K562 (cell line): ENCODE results near the gene COQ8B. TPM values are rescaled to one million over a fixed set of nuclear protein-coding genes. Genes with fewer than 3 reads are reported as not detected.

Source experiments
- ATAC-seq: fragments of 200-7000 bp; cut with Tn5 transposase; 3 replicates; pipeline ENCODE4 v1.9.1; 2020; ENCODE audit warnings: moderate library complexity
- BruUV-seq: library from RNA; stranded (reverse); fragments of 400-500 nt; replicated peaks from 2 replicates; lab custom pipeline; 2021; lab: Mats Ljungman, UMichigan
- CTCF ChIA-PET: fragments of 300-600 bp; formaldehyde crosslinking; extraction: SDS; loops from one replicate; lab custom pipeline; 2021; ENCODE audit warnings: low intra/inter-chr PET ratio; lab: Yijun Ruan, JAX
- POLR2A ChIA-PET: fragments of 300-600, 350-650 bp; sonication (Branson Sonifier 250); formaldehyde crosslinking; extraction: SDS; loops from one replicate; lab custom pipeline; 2021; ENCODE audit warnings: antibody characterized with exemption, inconsistent platforms; lab: Yijun Ruan, JAX
- DNase-seq, 4 experiments: peaks; one replicate each; pipeline versions ENCODE4 v3.0.0 to v3.0.0-alpha.2; 2011 to 2018; ENCODE audit warnings: low spot score in 3 of 4, mixed read lengths in 3 of 4; ENCODE audit errors: extremely low read depth in 1 of 4
- FAIRE-seq: peaks from 2 replicates; lab custom pipeline; 2011; peaks lifted over from hg19 to GRCh38; lab: Jason Lieb, UNC
- H2AFZ ChIP-seq: 2 replicates; pipeline ENCODE4 v1.6.0; 2011; ENCODE audit warnings: low read depth, low read length, control low read depth, inconsistent platforms
- H3K27ac ChIP-seq: fragments of 200-600 bp; 3 replicates; pipeline ENCODE4 v1.8.0; 2011; ENCODE audit warnings: low read depth, mild to moderate bottlenecking, control low read depth, inconsistent platforms, low read length, moderate library complexity, mixed read lengths; ENCODE audit errors: extremely low read depth
- H3K27me3 ChIP-seq, 2 experiments: fragments of 300-600 bp in 1 of 2; 2 replicates in 1 of 2; 3 replicates in 1 of 2; pipeline versions ENCODE4 v1.6.0 to v1.8.0; 2011; ENCODE audit warnings: inconsistent platforms in 2 of 2, low read length in 2 of 2, mild to moderate bottlenecking in 1 of 2, mixed read lengths in 1 of 2, moderate library complexity in 1 of 2; ENCODE audit not compliant: control insufficient read depth in 2 of 2, insufficient read depth in 2 of 2
- H3K36me3 ChIP-seq: fragments of 300-600 bp; 3 replicates; pipeline ENCODE4 v1.8.0; 2011; ENCODE audit warnings: mild to moderate bottlenecking, low read length, inconsistent platforms; ENCODE audit not compliant: control insufficient read depth, insufficient read depth
- H3K4me1 ChIP-seq, 2 experiments: fragments of 200-600 bp in 1 of 2; replicated peaks in 1 of 2; 2 replicates in 1 of 2; 3 replicates in 1 of 2; pipeline versions ENCODE4 v1.5.1 to v1.8.0; 2011; ENCODE audit warnings: inconsistent platforms in 2 of 2, low read length in 2 of 2, mild to moderate bottlenecking in 1 of 2, mixed read lengths in 1 of 2, moderate library complexity in 1 of 2; ENCODE audit not compliant: control insufficient read depth in 2 of 2, insufficient read depth in 2 of 2
- H3K4me2 ChIP-seq: 2 replicates; pipeline ENCODE4 v1.6.1; 2011; ENCODE audit warnings: low read length, control low read depth, inconsistent platforms, mixed read lengths; ENCODE audit not compliant: insufficient read depth
- H3K4me3 ChIP-seq: fragments of 200-600 bp; sonication (generic), shearing (Covaris generic); 2 replicates; pipeline ENCODE4 v1.5.1; 2016; ENCODE audit warnings: control low read depth, inconsistent platforms
- H3K79me2 ChIP-seq: fragments of 200-600 bp; 3 replicates; pipeline ENCODE4 v1.8.0; 2011; ENCODE audit warnings: low read length, inconsistent platforms; ENCODE audit not compliant: control insufficient read depth, insufficient read depth
- H3K9ac ChIP-seq, 2 experiments: 2 replicates each; pipeline versions ENCODE4 v1.6.0 to v1.6.1; 2011; ENCODE audit warnings: low read depth in 2 of 2, low read length in 2 of 2, control low read depth in 1 of 2, inconsistent platforms in 1 of 2, mild to moderate bottlenecking in 1 of 2, mixed read lengths in 1 of 2; ENCODE audit not compliant: insufficient read depth in 1 of 2
- H3K9me1 ChIP-seq: one replicate; pipeline ENCODE4 v1.6.0; 2011; ENCODE audit warnings: inconsistent platforms, mild to moderate bottlenecking, low read length, moderate library complexity; ENCODE audit not compliant: control insufficient read depth, insufficient read depth
- H3K9me3 ChIP-seq: replicated peaks from 2 replicates; pipeline ENCODE4 v1.5.1; 2011; ENCODE audit warnings: low read depth, low read length, inconsistent platforms; ENCODE audit not compliant: control insufficient read depth, insufficient read depth
- H4K20me1 ChIP-seq: replicated peaks from 2 replicates; pipeline ENCODE4 v1.6.1; 2011; ENCODE audit warnings: low read length, inconsistent platforms, mixed read lengths; ENCODE audit not compliant: control insufficient read depth, insufficient read depth
- CREB5 ChIP-seq: fragments of 250-450 bp; sonication (Bioruptor Pico); IDR thresholded peaks from 2 replicates; pipeline ENCODE4 v1.5.0; 2020; ENCODE audit warnings: mild to moderate bottlenecking
- KDM5B ChIP-seq: fragments of 200-600 bp; sonication (generic); IDR thresholded peaks from 2 replicates; pipeline ENCODE4 v1.6.1; 2012; ENCODE audit warnings: low read depth, mild to moderate bottlenecking, moderate library complexity, low read length, control low read depth, inconsistent platforms; ENCODE audit not compliant: insufficient replicate concordance
- KLF1 ChIP-seq: fragments of 450-650 bp; IDR thresholded peaks from 2 replicates; pipeline ENCODE4 v1.6.1; 2016; ENCODE audit warnings: missing genetic modification characterization, missing compliant biosample characterization
- MEIS2 ChIP-seq: fragments of 450-650 bp; IDR thresholded peaks from 2 replicates; pipeline ENCODE4 v1.6.1; 2014; ENCODE audit warnings: mild to moderate bottlenecking; ENCODE audit not compliant: partially characterized antibody
- NFATC3 ChIP-seq: fragments of 450-650 bp; IDR thresholded peaks from 2 replicates; pipeline ENCODE4 v1.6.1; 2017; ENCODE audit warnings: mild to moderate bottlenecking
- NR2C2 ChIP-seq, 2 experiments: fragments of 200-800 bp in 1 of 2; sonication (Bioruptor generic) in 1 of 2; sonication (generic) in 1 of 2; formaldehyde crosslinking in 1 of 2; IDR thresholded peaks; 2 replicates each; pipeline versions ENCODE4 v1.6.1 to v1.8.0; 2016 to 2022; ENCODE audit warnings: mild to moderate bottlenecking in 1 of 2, missing compliant biosample characterization in 1 of 2, missing genetic modification characterization in 1 of 2, missing genetic modification reagents in 1 of 2
- RBM14 ChIP-seq: fragments of 200-400 bp; formaldehyde crosslinking; IDR thresholded peaks from 2 replicates; pipeline ENCODE4 v1.6.1; 2018; ENCODE audit warnings: low read depth, mild to moderate bottlenecking, low read length, moderate library complexity, borderline replicate concordance; ENCODE audit not compliant: insufficient read depth
- RFX7 ChIP-seq: fragments of 250-450 bp; sonication (Bioruptor Pico); IDR thresholded peaks from 2 replicates; pipeline ENCODE4 v1.5.1; 2021; ENCODE audit warnings: mild to moderate bottlenecking
- SMARCA5 ChIP-seq: fragments of 450-650 bp; IDR thresholded peaks from 2 replicates; pipeline ENCODE4 v1.6.1; 2016
- ZNF311 ChIP-seq: fragments of 250-450 bp; sonication (Bioruptor Pico); IDR thresholded peaks from 2 replicates; pipeline ENCODE4 v1.4.0; 2020; ENCODE audit warnings: mild to moderate bottlenecking, moderate library complexity
- ZNF589 ChIP-seq: fragments of 200-800 bp; sonication (Bioruptor generic); IDR thresholded peaks from 2 replicates; pipeline ENCODE4 v1.6.1; 2016; ENCODE audit warnings: low read depth, missing genetic modification characterization, missing compliant biosample characterization
- WGBS: fragments of 100-300 bp; shearing (Covaris generic); methylation state at CpG from one replicate; pipeline ENCODE4 v1.1.6; 2016; ENCODE audit warnings: low coverage, mixed read lengths; ENCODE audit not compliant: insufficient coverage; ENCODE audit errors: missing lambda C conversion rate; 5-methylcytosine and 5-hydroxymethylcytosine counted together
- in situ Hi-C: fragments of 300-500 bp; cut with MboI; formaldehyde crosslinking; loops from 4 replicates; pipeline ENCODE4 v1.15.0; 2018; ENCODE audit warnings: inconsistent platforms, mixed read lengths
- intact Hi-C: fragments of 100-400 bp; cut with micrococcal nuclease; formaldehyde crosslinking; loops from 2 replicates; pipeline ENCODE4 v1.14.2; 2022
- polyA plus RNA-seq, 8 experiments: library from polyadenylated mRNA; depleted of rRNA in 4 of 8; stranded (reverse) in 5 of 8; unstranded in 3 of 8; fragments of >200 nt; fragmentation: Nextera tagmentation in 2 of 8; fragmentation: Illumina TruSeq in 1 of 8; extraction: Ambion mirVana in 2 of 8; extraction: Trizol in 1 of 8; gene quantifications; 2 replicates each; pipeline versions ENCODE4 v1.2.1 to v1.2.3, GENCODE V29; 2011 to 2014; ENCODE audit warnings: inconsistent platforms in 1 of 8, missing spikeins in 1 of 8
- total RNA-seq, 7 experiments: library from RNA; depleted of rRNA in 6 of 7; stranded (reverse); fragments of >200 nt in 6 of 7; fragmentation: Illumina TruSeq in 2 of 7; extraction: Trizol in 2 of 7; gene quantifications; 2 replicates each; pipeline versions ENCODE4 v1.2.1 to v1.2.3, GENCODE V29; 2011 to 2021; ENCODE audit warnings: low replicate concordance in 1 of 7
- TF ChIP-seq, protein P1 (sequence below): fragments of 250-450 bp; sonication (Bioruptor Pico); IDR thresholded peaks from 2 replicates; pipeline ENCODE4 v1.5.0; 2022; ENCODE audit warnings: mild to moderate bottlenecking
- TF ChIP-seq, protein P2 (sequence below): sonication (generic); formaldehyde crosslinking; IDR thresholded peaks from 2 replicates; pipeline ENCODE4 v1.8.1; 2023; ENCODE audit warnings: missing genetic modification reagents, mild to moderate bottlenecking, borderline replicate concordance

Gene COQ8B
- total and polyA plus RNA-seq, 9 of the 15 experiments (the other 6 are each of a cell fraction or from before 2014, with no cell fraction given): 0.41 to 32.3 (median 12.9) TPM

DNA sequence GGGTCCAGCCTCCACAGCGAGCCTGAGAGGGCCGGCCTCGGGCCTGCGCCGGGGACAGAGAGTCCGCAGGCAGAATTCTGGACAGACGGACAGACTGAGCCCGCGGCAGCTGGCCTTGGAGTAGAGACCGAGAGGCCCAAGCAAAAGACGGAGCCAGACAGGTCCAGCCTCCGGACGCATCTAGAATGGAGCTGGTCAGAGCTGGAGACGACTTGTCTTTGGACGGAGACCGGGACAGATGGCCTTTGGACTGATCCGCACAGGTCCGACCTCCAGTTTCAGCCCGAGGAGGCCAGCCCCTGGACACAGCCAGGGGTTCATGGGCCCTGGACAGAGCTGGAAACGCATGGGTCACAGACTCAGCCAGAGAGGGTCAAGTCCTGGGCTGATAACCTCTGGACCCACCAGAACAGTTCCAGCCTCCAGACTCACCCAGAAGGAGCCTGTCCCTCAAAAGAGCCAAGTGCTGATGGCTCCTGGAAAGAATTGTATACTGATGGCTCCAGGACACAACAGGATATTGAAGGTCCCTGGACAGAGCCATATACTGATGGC lies 716 bp upstream of the COQ8B start:
- 0% methylated on average over 11 of the region's 20 CpGs for WGBS
- Histone ChIP-seq H3K4me3 (peak overlapping the region; percentile 62), H3K4me1 (peaks cover 21 to 55% of the 10 kb centered on the region in 2 experiments), H4K20me1 (no peaks in the 10 kb centered on the region), H3K36me3 (peaks cover 13% of the 10 kb centered on the region; the same call in 2 of the 3 replicates), H3K4me2 (peak overlapping the region; percentile 93), H3K9me3 (no peaks in the 10 kb centered on the region), H3K9me1 (no peaks in the 10 kb centered on the region), H3K27me3 (no peaks in the 10 kb centered on the region), H3K9ac (peak overlapping the region; percentile 79 to 90), H3K79me2 (peaks cover 61% of the 10 kb centered on the region), H2AFZ (peak overlapping the region; percentile 78), H3K27ac (peak overlapping the region; percentile 80)
- TSS peak; percentile 65 for BruUV-seq
- in situ Hi-C loops (no loop called here), intact Hi-C loops (loop anchor here (2.0 kb wide), 1 partner anchor 33 kb away; the partner anchor contains the start of genes ACTMAP and SNRPA)
- ChIA-PET POLR2A (interaction anchor here (0.5 to 1.5 kb wide), 8 partner anchors 10 to 325 kb away, joined by 3 to 8 read pairs (median 3); partner anchors contain the start of genes ACTMAP and SNRPA), CTCF (interaction anchor here (0.7 kb wide), 1 partner anchor 20 kb away, joined by 3 read pairs; no protein-coding TSS in a partner anchor)
- FAIRE-seq: peak; percentile 72
- ATAC-seq: peak; percentile 6
- DNase-seq: peak in 2 of 4 experiments; percentile 23 to 46
- TF ChIP-seq RBM14 (no peak), NFATC3 (no peak), ZNF311 (CRISPR knock-in tag) (no peak), NR2C2 (CRISPR knock-in tag; IDR thresholded peaks at IDR 0.05) (no peak), NR2C2 (tag; IDR thresholded peaks at IDR 0.05) (peak; percentile 65; the same call in 1 of the 2 replicates), MEIS2 (no peak), RFX7 (CRISPR knock-in tag) (no peak), KDM5B (peak; percentile 56), SMARCA5 (no peak), KLF1 (tag) (no peak), ZNF589 (CRISPR knock-in tag) (no peak), CREB5 (CRISPR knock-in tag) (no peak)
- TF ChIP-seq, protein P1, sequence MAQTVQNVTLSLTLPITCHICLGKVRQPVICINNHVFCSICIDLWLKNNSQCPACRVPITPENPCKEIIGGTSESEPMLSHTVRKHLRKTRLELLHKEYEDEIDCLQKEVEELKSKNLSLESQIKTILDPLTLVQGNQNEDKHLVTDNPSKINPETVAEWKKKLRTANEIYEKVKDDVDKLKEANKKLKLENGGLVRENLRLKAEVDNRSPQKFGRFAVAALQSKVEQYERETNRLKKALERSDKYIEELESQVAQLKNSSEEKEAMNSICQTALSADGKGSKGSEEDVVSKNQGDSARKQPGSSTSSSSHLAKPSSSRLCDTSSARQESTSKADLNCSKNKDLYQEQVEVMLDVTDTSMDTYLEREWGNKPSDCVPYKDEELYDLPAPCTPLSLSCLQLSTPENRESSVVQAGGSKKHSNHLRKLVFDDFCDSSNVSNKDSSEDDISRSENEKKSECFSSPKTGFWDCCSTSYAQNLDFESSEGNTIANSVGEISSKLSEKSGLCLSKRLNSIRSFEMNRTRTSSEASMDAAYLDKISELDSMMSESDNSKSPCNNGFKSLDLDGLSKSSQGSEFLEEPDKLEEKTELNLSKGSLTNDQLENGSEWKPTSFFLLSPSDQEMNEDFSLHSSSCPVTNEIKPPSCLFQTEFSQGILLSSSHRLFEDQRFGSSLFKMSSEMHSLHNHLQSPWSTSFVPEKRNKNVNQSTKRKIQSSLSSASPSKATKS (CRISPR knock-in tag): no peak
- TF ChIP-seq, protein P2, sequence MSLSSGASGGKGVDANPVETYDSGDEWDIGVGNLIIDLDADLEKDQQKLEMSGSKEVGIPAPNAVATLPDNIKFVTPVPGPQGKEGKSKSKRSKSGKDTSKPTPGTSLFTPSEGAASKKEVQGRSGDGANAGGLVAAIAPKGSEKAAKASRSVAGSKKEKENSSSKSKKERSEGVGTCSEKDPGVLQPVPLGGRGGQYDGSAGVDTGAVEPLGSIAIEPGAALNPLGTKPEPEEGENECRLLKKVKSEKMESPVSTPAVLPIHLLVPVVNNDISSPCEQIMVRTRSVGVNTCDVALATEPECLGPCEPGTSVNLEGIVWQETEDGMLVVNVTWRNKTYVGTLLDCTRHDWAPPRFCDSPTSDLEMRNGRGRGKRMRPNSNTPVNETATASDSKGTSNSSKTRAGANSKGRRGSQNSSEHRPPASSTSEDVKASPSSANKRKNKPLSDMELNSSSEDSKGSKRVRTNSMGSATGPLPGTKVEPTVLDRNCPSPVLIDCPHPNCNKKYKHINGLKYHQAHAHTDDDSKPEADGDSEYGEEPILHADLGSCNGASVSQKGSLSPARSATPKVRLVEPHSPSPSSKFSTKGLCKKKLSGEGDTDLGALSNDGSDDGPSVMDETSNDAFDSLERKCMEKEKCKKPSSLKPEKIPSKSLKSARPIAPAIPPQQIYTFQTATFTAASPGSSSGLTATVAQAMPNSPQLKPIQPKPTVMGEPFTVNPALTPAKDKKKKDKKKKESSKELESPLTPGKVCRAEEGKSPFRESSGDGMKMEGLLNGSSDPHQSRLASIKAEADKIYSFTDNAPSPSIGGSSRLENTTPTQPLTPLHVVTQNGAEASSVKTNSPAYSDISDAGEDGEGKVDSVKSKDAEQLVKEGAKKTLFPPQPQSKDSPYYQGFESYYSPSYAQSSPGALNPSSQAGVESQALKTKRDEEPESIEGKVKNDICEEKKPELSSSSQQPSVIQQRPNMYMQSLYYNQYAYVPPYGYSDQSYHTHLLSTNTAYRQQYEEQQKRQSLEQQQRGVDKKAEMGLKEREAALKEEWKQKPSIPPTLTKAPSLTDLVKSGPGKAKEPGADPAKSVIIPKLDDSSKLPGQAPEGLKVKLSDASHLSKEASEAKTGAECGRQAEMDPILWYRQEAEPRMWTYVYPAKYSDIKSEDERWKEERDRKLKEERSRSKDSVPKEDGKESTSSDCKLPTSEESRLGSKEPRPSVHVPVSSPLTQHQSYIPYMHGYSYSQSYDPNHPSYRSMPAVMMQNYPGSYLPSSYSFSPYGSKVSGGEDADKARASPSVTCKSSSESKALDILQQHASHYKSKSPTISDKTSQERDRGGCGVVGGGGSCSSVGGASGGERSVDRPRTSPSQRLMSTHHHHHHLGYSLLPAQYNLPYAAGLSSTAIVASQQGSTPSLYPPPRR (CRISPR knock-in tag): no peak
